ENCODE data around the gene SCG5.

SCG5 gene

DNA sequence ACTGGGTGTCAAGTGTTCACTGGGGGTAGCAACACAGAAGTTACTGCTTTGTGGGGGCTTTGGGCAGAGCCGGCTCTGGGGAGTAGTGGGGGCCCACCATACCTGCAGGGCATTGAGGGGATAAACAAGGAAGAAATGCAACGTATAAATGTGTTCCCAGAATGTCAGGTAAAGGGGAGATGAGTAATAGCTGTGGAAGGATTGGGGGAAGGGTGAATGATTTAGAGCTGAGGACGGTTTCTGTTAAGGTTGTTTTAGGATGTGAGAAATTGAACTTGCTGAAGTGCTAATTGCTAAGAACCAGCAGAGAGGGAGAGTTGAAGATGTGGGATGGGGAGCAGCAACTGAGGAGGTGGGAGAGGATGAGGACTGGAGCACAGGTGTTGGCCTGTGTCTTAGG lies 10.7 kb downstream of the SCG5 start:
- no peak for DNase-seq (ENCODE audit: low spot score)
- in situ Hi-C loops (cut with MboI; ENCODE audit: low pct_unique_long_range_greater_than_20kb, low sequenced_read_pairs, unreplicated experiment) = loop anchor here (25.0 kb wide), 1 partner anchor 185 kb away; no protein-coding TSS in a partner anchor
- no peak for TF ChIP-seq CTCF (IDR thresholded peaks at IDR 0.05; ENCODE audit: extremely low read depth, insufficient read depth, missing control alignments)

GRCh38 chr15:32656091-32656490 lies 14.6 kb downstream of the SCG5 start:
- DNase-seq (ENCODE audit: low spot score) = no peak
- TF ChIP-seq CTCF (IDR thresholded peaks at IDR 0.05; ENCODE audit: extremely low read depth, insufficient read depth, missing control alignments) = no peak
- in situ Hi-C loops (cut with MboI; ENCODE audit: low pct_unique_long_range_greater_than_20kb, low sequenced_read_pairs, unreplicated experiment) = loop anchor here (25.0 kb wide), 1 partner anchor 181 kb away; no protein-coding TSS in a partner anchor

GRCh38 chr15:32656496-32656895 lies 15.0 kb downstream of the SCG5 start:
- TF ChIP-seq CTCF (IDR thresholded peaks at IDR 0.05; ENCODE audit: extremely low read depth, insufficient read depth, missing control alignments) = no peak
- no peak for DNase-seq (ENCODE audit: low spot score)
- in situ Hi-C loops (cut with MboI; ENCODE audit: low pct_unique_long_range_greater_than_20kb, low sequenced_read_pairs, unreplicated experiment) = loop anchor here (25.0 kb wide), 1 partner anchor 181 kb away; no protein-coding TSS in a partner anchor

- in situ Hi-C loops (cut with MboI; ENCODE audit: low pct_unique_long_range_greater_than_20kb, low sequenced_read_pairs, unreplicated experiment) = loop anchor here (25.0 kb wide), 1 partner anchor 180 kb away; no protein-coding TSS in a partner anchor
- TF ChIP-seq CTCF (IDR thresholded peaks at IDR 0.05; ENCODE audit: extremely low read depth, insufficient read depth, missing control alignments) = peak; percentile 35
- peak; percentile 23 for DNase-seq (ENCODE audit: low spot score)
Measured at GRCh38 chr15:32657198-32657883, 15.8 kb downstream of the SCG5 start.

DNA sequence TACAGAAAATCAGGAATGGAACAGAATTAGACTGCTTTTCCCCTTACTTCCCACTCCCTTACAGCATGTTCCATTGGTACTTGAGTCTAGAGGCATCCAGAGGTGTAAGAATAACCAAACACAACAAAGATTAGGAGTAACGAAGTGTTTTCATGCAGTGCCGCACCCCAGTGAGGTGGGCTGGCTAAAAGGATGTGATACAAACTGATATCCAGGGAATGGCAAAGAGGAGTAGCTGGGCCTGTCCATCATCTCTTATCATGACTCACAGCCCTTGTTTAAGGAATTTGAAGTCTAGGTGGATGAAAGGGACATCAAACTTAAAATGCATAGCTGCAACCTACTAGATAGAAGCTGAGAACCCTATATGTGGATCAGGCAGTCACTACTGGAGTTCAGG lies 16.4 kb downstream of the SCG5 start:
- in situ Hi-C loops (cut with MboI; ENCODE audit: low pct_unique_long_range_greater_than_20kb, low sequenced_read_pairs, unreplicated experiment) = loop anchor here (25.0 kb wide), 1 partner anchor 179 kb away; no protein-coding TSS in a partner anchor
- DNase-seq (ENCODE audit: low spot score) = no peak
- no peak for TF ChIP-seq CTCF (IDR thresholded peaks at IDR 0.05; ENCODE audit: extremely low read depth, insufficient read depth, missing control alignments)

DNA sequence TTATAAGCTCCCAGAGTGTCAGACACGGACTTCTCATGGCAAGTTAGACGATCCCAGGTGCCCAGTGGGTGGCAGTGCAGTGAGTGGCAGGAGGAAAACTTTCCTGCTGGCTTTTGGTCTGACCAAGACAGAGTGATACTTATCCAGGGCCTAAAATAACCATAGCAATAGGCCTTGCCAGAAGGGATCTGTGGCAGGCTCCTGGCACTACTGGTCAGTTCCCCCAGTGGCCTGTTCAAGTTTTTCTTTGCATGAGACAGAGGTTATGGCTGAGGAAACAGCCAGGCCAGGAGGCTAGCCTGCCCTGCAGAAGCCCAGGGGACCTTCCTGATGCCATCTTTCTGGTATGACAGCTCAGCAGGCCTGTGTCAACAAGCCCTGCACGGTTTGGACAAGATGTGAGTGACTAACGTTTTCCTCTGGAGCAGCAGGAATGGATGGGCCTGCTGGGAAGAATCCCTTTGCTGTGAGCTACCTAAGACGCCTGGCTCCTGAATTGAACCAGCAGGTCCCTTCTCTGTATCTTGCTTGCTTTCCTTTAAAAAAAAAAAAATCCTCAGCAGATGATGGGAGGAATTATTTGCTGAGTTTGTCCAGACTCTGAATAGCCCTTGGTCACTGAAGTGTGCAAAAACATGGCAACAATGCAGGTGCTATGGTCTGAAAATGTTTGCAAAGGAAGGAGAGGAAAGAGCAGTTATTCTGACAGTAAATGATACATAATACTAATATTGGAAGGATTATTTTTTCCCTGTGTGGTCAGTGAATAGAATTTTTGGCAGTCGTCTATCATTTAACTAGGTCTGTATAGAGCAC lies 18.0 kb downstream of the SCG5 start:
- in situ Hi-C loops (cut with MboI; ENCODE audit: low pct_unique_long_range_greater_than_20kb, low sequenced_read_pairs, unreplicated experiment) = loop anchor here (10.0 to 25.0 kb wide), 2 partner anchors 178 to 335 kb away; no protein-coding TSS in a partner anchor
- DNase-seq (ENCODE audit: low spot score) = no peak
- no peak for TF ChIP-seq CTCF (IDR thresholded peaks at IDR 0.05; ENCODE audit: extremely low read depth, insufficient read depth, missing control alignments)
